ENCODE data around the gene SZT2. TPM values are rescaled to one million over a fixed set of nuclear protein-coding genes. Genes with fewer than 3 reads are reported as not detected.

SZT2 gene
- total and polyA plus RNA-seq, 2 of the 13 experiments (the other 11 are each of a cell fraction or from before 2014, with no cell fraction given), result 8.0 to 8.8 TPM

GRCh38 chr1:43451701-43452532, 62.2 kb downstream of the SZT2 start (continued):
- TF ChIP-seq TFE3 (CRISPR knock-in tag; IDR thresholded peaks at IDR 0.05), result no peak

- FAIRE-seq (no peak), DNase-seq (ENCODE audit: low spot score) (no peak), ATAC-seq (no peak)
- in situ Hi-C loops (cut with HindIII; ENCODE audit: extremely low pct_ligation_motif_present, low pct_unique_long_range_greater_than_20kb), result no loop called here
- POLR2A ChIA-PET, result no interaction called here
- no peaks in the 10 kb centered on the region for H3K27me3 ChIP-seq (ENCODE audit: control insufficient read depth in 1 of 2, insufficient read depth in 2 of 2, low read length in 2 of 2)
- no peaks in the 10 kb centered on the region for H4K20me1 ChIP-seq (ENCODE audit: insufficient read depth, low read length)
- CTCF ChIA-PET (ENCODE audit: low intra/inter-chr PET ratio, low total read pairs), result no interaction called here
- H3K4me2 ChIP-seq (ENCODE audit: low read depth, low read length), result no peak overlapping the region
- no peak overlapping the region for H3K9ac ChIP-seq (ENCODE audit: insufficient read depth, low read depth, low read length)
- H3K4me1 ChIP-seq (ENCODE audit: insufficient read depth, low read length), result no peaks in the 10 kb centered on the region
- no peaks in the 10 kb centered on the region for H3K79me2 ChIP-seq (ENCODE audit: insufficient read depth, low read length)
- peaks cover 5 to 12% of the 10 kb centered on the region in 2 experiments; a peak in 3 of 5 replicates for H3K36me3 ChIP-seq (replicated peaks in 1 of 2; ENCODE audit: control insufficient read depth in 1 of 2, insufficient read depth in 2 of 2, low read length in 2 of 2)
- H3K4me3 ChIP-seq (replicated peaks in 1 of 3; ENCODE audit: insufficient read depth in 1 of 3, low read depth in 2 of 3, low read length in 3 of 3), result no peak overlapping the region
- intact Hi-C loops (cut with micrococcal nuclease; ENCODE audit: unreplicated experiment), result no loop called here
- no peak overlapping the region for H2AFZ ChIP-seq (ENCODE audit: low read length)
- 77% methylated on average over 6 of the region's 10 CpGs for WGBS (ENCODE audit: low lambda C conversion rate)
- no TSS peak for BruUV-seq (replicated peaks)
- H3K9me3 ChIP-seq (ENCODE audit: low read length), result no peaks in the 10 kb centered on the region
- H3K27ac ChIP-seq (ENCODE audit: extremely low read length, insufficient read depth, low read length), result no peak overlapping the region
- TF ChIP-seq DMTF1 (CRISPR knock-in tag; IDR thresholded peaks at IDR 0.05) (no peak), HDAC2 (CRISPR knock-in tag; IDR thresholded peaks at IDR 0.05) (no peak), HOXA9 (CRISPR knock-in tag; IDR thresholded peaks at IDR 0.05; ENCODE audit: borderline replicate concordance) (no peak), ZNF687 (CRISPR knock-in tag; IDR thresholded peaks at IDR 0.05) (no peak), ZBTB49 (CRISPR knock-in tag; IDR thresholded peaks at IDR 0.05; ENCODE audit: borderline replicate concordance) (no peak), GABPB1 (CRISPR knock-in tag; IDR thresholded peaks at IDR 0.05) (no peak), RELA (CRISPR knock-in tag; IDR thresholded peaks at IDR 0.05) (no peak), SIX1 (CRISPR knock-in tag; IDR thresholded peaks at IDR 0.05; ENCODE audit: borderline replicate concordance) (no peak), RAD21 (CRISPR knock-in tag; IDR thresholded peaks at IDR 0.05) (no peak)
Measured at GRCh38 chr1:43452789-43453441, 63.2 kb downstream of the SZT2 start.
